Activated naive CD8-positive, alpha-beta T cell treated with anti-CD3 and anti-CD28 coated beads, Interleukin-2, amount 10 ng/mL, durations not matched to agents 7 days and 5 days (primary cell): ENCODE data around the gene CDH4. TPM values are rescaled to one million over a fixed set of nuclear protein-coding genes. Genes with fewer than 3 reads are reported as not detected.

ENCODE experiments used
- ATAC-seq: fragments of 150-1000 bp; cut with Tn5 transposase; one replicate; pipeline ENCODE4 v1.10.0; 2021; ENCODE audit warnings: low read depth, moderate library complexity
- POLR2A ChIA-PET: fragments of 350-600 bp; sonication (Branson Sonifier 250); formaldehyde crosslinking; loops from one replicate; lab custom pipeline; 2021; ENCODE audit warnings: antibody characterized with exemption; lab: Charles Lee
- DNase-seq: peaks from one replicate; pipeline ENCODE4 v3.0.0; 2021
- H3K27ac Mint-ChIP-seq: one replicate; pipeline ENCODE4 v1.8.0; 2022; ENCODE audit warnings: mild to moderate bottlenecking, mixed read lengths
- H3K27me3 Mint-ChIP-seq: one replicate; pipeline ENCODE4 v1.8.0; 2022; ENCODE audit warnings: mild to moderate bottlenecking, moderate library complexity, mixed read lengths
- H3K36me3 Mint-ChIP-seq: one replicate; pipeline ENCODE4 v1.8.0; 2021; ENCODE audit warnings: mild to moderate bottlenecking, mixed read lengths
- H3K4me1 Mint-ChIP-seq: one replicate; pipeline ENCODE4 v1.8.0; 2021; ENCODE audit warnings: mixed read lengths
- H3K4me3 Mint-ChIP-seq: one replicate; pipeline ENCODE4 v1.8.0; 2022; ENCODE audit warnings: mild to moderate bottlenecking, moderate library complexity, mixed read lengths
- H3K9me3 Mint-ChIP-seq: one replicate; pipeline ENCODE4 v1.8.0; 2021; ENCODE audit warnings: mixed read lengths
- total RNA-seq, 2 experiments: library from RNA; stranded (reverse); gene quantifications; one replicate each; pipeline ENCODE4 v1.2.3, GENCODE V29; 2021

CDH4 gene
- total RNA-seq, 2 experiments from 2014 or later: 0.14 to 0.20 TPM

- DNase-seq: no peak
- no peak overlapping the region for H3K4me3 Mint-ChIP-seq
- H3K27ac Mint-ChIP-seq: no peak overlapping the region
These were observed 313.7 kb downstream of the CDH4 start for GRCh38 chr20:61565791-61566190.

GRCh38 chr20:61566691-61567090 lies 314.6 kb downstream of the CDH4 start:
- POLR2A ChIA-PET: no interaction called here
- no peak overlapping the region for H3K4me3 Mint-ChIP-seq
- H3K9me3 Mint-ChIP-seq: no peaks in the 10 kb centered on the region
- no peaks in the 10 kb centered on the region for H3K27me3 Mint-ChIP-seq
- ATAC-seq (no peak), DNase-seq (no peak)
- H3K4me1 Mint-ChIP-seq: no peaks in the 10 kb centered on the region
- H3K27ac Mint-ChIP-seq: no peak overlapping the region
- no peaks in the 10 kb centered on the region for H3K36me3 Mint-ChIP-seq

More at GRCh38 chr20:61565791-61566190, 313.7 kb downstream of the CDH4 start:
- POLR2A ChIA-PET: no interaction called here
- no peak for ATAC-seq
- H3K4me1 Mint-ChIP-seq: no peaks in the 10 kb centered on the region
- no peaks in the 10 kb centered on the region for H3K9me3 Mint-ChIP-seq
- H3K27me3 Mint-ChIP-seq: no peaks in the 10 kb centered on the region
- H3K36me3 Mint-ChIP-seq: no peaks in the 10 kb centered on the region

GRCh38 chr20:61567204-61567603 lies 315.1 kb downstream of the CDH4 start:
- Mint-ChIP-seq H3K27ac (no peak overlapping the region), H3K27me3 (no peaks in the 10 kb centered on the region), H3K9me3 (no peaks in the 10 kb centered on the region), H3K36me3 (no peaks in the 10 kb centered on the region), H3K4me3 (no peak overlapping the region), H3K4me1 (no peaks in the 10 kb centered on the region)
- POLR2A ChIA-PET: no interaction called here
- ATAC-seq: no peak
- no peak for DNase-seq

GRCh38 chr20:61569825-61570224 lies 317.8 kb downstream of the CDH4 start:
- DNase-seq: no peak
- no peaks in the 10 kb centered on the region for H3K36me3 Mint-ChIP-seq

GRCh38 chr20:61570646-61571195 lies 318.7 kb downstream of the CDH4 start:
- Mint-ChIP-seq H3K9me3 (no peaks in the 10 kb centered on the region), H3K4me3 (no peak overlapping the region), H3K27me3 (no peaks in the 10 kb centered on the region), H3K4me1 (no peaks in the 10 kb centered on the region), H3K36me3 (no peaks in the 10 kb centered on the region), H3K27ac (no peak overlapping the region)
- ATAC-seq: no peak
- POLR2A ChIA-PET: no interaction called here
- no peak for DNase-seq

More at GRCh38 chr20:61569825-61570224, 317.8 kb downstream of the CDH4 start:
- Mint-ChIP-seq H3K4me3 (no peak overlapping the region), H3K27me3 (no peaks in the 10 kb centered on the region), H3K9me3 (no peaks in the 10 kb centered on the region), H3K27ac (no peak overlapping the region), H3K4me1 (no peaks in the 10 kb centered on the region)
- POLR2A ChIA-PET: no interaction called here
- ATAC-seq: no peak

DNA sequence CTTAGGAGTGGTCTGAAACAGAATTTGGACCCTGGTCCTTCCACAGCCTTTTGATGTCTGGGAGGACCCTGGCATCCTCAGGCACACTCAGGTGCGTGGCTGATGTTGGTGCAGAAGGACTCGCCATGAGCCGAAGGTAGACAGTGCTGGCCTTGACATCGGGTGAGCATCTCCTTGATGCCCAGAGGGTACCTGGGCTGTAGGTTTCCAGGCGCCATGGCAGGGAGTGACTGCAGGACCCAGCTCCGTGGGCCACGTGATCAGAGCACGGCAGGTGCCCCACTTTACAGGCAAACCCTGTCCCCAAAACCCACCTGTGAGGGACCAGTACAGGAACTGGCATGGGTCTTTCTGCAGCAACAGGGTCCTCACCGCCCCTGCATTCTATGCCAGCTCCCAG lies 319.2 kb downstream of the CDH4 start:
- Mint-ChIP-seq H3K36me3 (no peaks in the 10 kb centered on the region), H3K4me1 (no peaks in the 10 kb centered on the region), H3K4me3 (no peak overlapping the region), H3K27ac (no peak overlapping the region), H3K9me3 (no peaks in the 10 kb centered on the region), H3K27me3 (no peaks in the 10 kb centered on the region)
- POLR2A ChIA-PET: no interaction called here
- DNase-seq: no peak
- no peak for ATAC-seq

- ATAC-seq (no peak), DNase-seq (no peak)
- H3K36me3 Mint-ChIP-seq: no peaks in the 10 kb centered on the region
- POLR2A ChIA-PET: no interaction called here
- H3K4me1 Mint-ChIP-seq: no peaks in the 10 kb centered on the region
- H3K9me3 Mint-ChIP-seq: no peaks in the 10 kb centered on the region
- H3K27me3 Mint-ChIP-seq: no peaks in the 10 kb centered on the region
- H3K27ac Mint-ChIP-seq: no peak overlapping the region
- no peak overlapping the region for H3K4me3 Mint-ChIP-seq
These were observed 320.1 kb downstream of the CDH4 start for GRCh38 chr20:61571916-61572711.

DNA sequence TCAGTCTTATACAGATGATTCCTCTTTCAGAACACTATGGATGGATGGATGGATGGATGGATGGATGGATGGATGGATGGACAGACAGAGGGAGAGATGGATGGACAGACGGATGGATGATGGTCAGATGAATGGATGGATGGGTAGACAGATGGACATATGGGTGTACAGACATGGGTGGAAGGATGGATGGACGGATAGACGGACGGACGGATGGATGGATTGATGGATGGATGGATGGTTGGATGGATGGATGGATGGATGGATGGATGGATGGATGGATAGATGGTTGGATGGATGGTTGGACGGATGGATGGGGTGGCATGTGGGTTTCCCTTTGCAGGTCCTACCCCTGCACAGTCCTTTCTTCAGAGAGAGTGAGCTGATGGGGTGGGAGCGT lies 320.7 kb downstream of the CDH4 start:
- POLR2A ChIA-PET: no interaction called here
- Mint-ChIP-seq H3K36me3 (no peaks in the 10 kb centered on the region), H3K4me3 (no peak overlapping the region), H3K27ac (no peak overlapping the region), H3K4me1 (no peaks in the 10 kb centered on the region), H3K27me3 (no peaks in the 10 kb centered on the region), H3K9me3 (no peaks in the 10 kb centered on the region)
- DNase-seq: no peak
- ATAC-seq: no peak

DNA sequence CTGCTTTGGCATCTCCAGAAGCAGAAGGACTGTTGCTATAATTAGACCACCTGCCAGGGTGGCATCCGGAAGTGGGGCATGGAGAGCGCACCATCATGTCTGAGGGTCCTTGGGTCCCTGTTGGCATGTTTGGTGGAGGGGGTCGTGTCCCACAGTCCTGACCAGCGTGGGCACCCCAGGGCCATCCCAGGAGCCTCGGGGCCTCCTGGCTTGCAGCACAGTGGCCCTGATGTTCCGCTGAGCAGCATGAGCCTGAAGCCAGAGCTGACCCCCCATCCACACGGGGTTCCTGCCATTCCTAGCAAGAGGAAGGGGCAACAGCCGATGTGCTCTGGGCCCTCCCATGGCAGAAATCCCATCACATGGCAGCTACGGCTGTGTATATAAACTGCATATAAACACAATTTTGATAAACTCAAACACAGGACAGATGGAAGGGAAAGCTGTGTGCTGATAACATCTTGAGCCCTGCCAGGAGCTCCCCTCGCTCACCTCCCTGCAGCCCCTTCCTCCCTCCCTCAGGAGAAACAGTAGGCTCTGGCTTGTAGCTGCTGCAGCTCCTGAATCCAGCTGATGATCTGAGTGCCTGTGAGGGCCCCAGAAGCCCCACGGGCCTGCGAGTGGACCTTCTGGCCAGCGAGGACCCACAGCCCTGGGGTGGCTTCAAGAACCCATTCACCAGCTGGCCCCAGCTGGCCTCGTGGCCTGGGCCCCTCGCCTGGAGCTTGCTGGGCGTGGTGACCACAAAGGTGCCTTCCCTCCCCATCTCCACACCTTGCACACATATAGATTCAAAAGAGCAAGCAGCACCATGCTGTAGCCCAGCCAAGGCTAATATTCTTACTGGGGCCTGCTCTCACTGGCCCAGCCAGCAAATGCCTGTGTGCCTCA lies 321.6 kb downstream of the CDH4 start:
- H3K4me3 Mint-ChIP-seq: no peak overlapping the region
- H3K27ac Mint-ChIP-seq: no peak overlapping the region
- POLR2A ChIA-PET: no interaction called here
- ATAC-seq (no peak), DNase-seq (no peak)
- H3K27me3 Mint-ChIP-seq: no peaks in the 10 kb centered on the region
- no peaks in the 10 kb centered on the region for H3K4me1 Mint-ChIP-seq
- no peaks in the 10 kb centered on the region for H3K36me3 Mint-ChIP-seq
- no peaks in the 10 kb centered on the region for H3K9me3 Mint-ChIP-seq

DNA sequence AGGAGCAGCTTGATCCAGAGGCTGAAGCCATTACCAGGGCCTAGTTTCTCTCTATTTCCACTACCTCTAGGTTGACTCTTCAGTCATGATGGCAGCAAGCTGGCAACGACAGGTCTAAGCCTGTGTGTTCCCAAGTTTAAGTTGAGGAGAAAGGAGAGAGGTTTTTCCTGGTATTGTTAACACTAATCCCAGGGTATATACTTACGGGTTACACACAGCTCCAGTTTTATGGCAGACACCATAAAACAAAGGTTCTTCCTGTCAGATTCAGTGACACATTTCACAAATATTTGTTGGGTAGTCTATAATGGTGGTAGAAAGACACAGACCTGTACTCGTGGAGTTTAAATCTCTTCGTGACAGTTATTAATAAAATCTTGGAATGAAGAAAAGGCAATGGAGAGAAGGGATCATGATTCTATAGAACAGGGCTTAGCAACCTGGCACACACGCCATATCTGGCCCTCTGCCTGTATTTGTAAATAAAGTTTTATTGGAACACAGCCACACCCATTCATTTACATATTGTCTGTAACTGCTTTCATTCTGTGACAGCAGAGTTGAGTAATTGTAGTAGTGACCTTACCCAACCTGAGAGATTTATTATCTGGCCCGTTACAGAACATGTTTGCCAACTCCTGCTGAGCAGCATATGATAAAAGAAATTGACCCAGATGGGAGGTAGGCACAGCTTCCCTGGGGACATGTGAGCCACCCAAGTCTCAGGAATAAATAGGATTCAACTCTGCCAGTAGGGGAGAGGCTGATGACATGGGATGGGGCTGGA lies 323.3 kb downstream of the CDH4 start:
- no peak overlapping the region for H3K27ac Mint-ChIP-seq

GRCh38 chr20:61576372-61576771 lies 324.3 kb downstream of the CDH4 start:
- no peaks in the 10 kb centered on the region for H3K27me3 Mint-ChIP-seq
- H3K4me1 Mint-ChIP-seq: no peaks in the 10 kb centered on the region
- POLR2A ChIA-PET: no interaction called here
- no peak for ATAC-seq
- H3K9me3 Mint-ChIP-seq: no peaks in the 10 kb centered on the region
- no peak overlapping the region for H3K4me3 Mint-ChIP-seq
- no peak for DNase-seq
- no peaks in the 10 kb centered on the region for H3K36me3 Mint-ChIP-seq
- H3K27ac Mint-ChIP-seq: no peak overlapping the region

More for the DNA sequence above, 323.3 kb downstream of the CDH4 start:
- no peaks in the 10 kb centered on the region for H3K27me3 Mint-ChIP-seq
- POLR2A ChIA-PET: no interaction called here
- ATAC-seq: no peak
- no peaks in the 10 kb centered on the region for H3K36me3 Mint-ChIP-seq
- no peak overlapping the region for H3K4me3 Mint-ChIP-seq
- no peaks in the 10 kb centered on the region for H3K9me3 Mint-ChIP-seq
- H3K4me1 Mint-ChIP-seq: no peaks in the 10 kb centered on the region
- DNase-seq: no peak

DNA sequence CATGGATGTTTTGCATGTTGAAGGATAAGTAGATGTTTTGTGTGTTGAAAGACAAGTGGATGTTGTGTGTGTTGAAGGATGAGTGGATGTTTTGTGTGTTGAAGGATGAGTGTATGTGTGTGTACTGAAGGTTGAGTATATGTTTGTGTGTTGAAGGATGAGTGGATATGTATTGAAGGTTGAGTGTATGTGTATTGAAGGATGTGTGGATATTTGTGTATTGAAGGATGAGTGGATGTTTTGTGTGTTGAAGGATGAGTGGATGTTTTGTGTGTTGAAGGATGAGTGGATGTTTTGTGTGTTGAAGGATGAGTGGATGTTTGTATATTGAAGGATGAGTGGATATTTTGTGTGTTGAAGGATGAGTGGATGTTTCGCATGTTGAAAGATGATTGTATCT lies 325.0 kb downstream of the CDH4 start:
- POLR2A ChIA-PET: no interaction called here
- no peaks in the 10 kb centered on the region for H3K27me3 Mint-ChIP-seq
- H3K36me3 Mint-ChIP-seq: no peaks in the 10 kb centered on the region
- no peak overlapping the region for H3K4me3 Mint-ChIP-seq
- no peak for DNase-seq
- no peak for ATAC-seq
- H3K27ac Mint-ChIP-seq: no peak overlapping the region
- H3K9me3 Mint-ChIP-seq: no peaks in the 10 kb centered on the region
- H3K4me1 Mint-ChIP-seq: no peaks in the 10 kb centered on the region

GRCh38 chr20:61579908-61580307 lies 327.8 kb downstream of the CDH4 start:
- Mint-ChIP-seq H3K27ac (no peak overlapping the region), H3K4me1 (no peaks in the 10 kb centered on the region), H3K4me3 (no peak overlapping the region), H3K36me3 (no peaks in the 10 kb centered on the region), H3K27me3 (no peaks in the 10 kb centered on the region), H3K9me3 (no peaks in the 10 kb centered on the region)
- POLR2A ChIA-PET: no interaction called here
- ATAC-seq (no peak), DNase-seq (no peak)
